Smooth muscle cell of the pulmonary artery (primary cell): ENCODE data around the gene PHPT1. TPM values are rescaled to one million over a fixed set of nuclear protein-coding genes. Genes with fewer than 3 reads are reported as not detected.

ENCODE experiments used
- total RNA-seq: library from RNA; depleted of rRNA; stranded (reverse); fragments of >200 nt; gene quantifications from 2 replicates; pipeline ENCODE4 v1.2.3, GENCODE V29; 2014

The PHPT1 gene
- total RNA-seq, result 138 and 150 TPM in 2 replicates

DNA sequence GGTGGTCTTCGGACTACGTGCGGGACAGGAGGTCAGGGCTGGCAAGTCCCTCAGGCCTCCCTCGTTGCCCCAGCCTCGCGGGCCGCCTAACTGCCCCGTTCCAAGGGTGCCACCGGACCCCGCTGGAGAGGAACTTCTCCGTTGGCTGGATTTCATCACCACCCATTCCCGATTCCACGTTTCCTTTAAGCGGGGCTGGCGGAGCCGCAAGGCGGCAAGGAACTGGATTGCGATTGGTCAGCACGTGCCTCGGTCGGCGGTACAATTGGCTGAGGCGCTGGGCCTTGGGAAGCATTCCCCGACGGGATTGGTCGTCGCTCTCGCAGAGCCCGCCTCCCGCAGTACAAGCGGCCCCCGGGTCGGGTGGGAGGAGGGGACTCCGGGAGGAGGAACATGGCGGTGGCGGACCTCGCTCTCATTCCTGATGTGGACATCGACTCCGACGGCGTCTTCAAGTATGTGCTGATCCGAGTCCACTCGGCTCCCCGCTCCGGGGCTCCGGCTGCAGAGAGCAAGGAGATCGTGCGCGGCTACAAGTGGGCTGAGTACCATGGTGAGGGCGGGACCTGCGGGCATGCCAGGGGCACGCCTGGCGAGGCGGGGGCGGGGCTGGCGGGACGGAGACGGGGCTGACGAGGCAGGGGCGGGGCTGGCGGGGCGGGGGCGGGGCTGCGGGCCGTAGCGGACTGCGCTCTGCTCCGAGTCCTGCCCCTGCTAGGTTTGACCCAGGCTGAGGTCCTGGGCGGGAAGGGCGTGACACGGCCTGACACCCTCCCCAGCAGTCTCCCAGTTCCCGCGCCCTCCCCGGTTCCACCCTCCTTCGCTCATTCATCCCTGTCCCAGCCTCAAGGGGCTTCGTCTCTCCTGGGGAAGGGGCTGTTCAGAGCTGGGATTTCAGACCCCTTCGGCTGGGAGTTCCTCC lies at the start of gene PHPT1:
Gene PHPT1, plus strand, starts transcription at position 372 of the 922 bp plus-strand sequence. Its CDS starts 22 bp downstream, at position 394.

DNA sequence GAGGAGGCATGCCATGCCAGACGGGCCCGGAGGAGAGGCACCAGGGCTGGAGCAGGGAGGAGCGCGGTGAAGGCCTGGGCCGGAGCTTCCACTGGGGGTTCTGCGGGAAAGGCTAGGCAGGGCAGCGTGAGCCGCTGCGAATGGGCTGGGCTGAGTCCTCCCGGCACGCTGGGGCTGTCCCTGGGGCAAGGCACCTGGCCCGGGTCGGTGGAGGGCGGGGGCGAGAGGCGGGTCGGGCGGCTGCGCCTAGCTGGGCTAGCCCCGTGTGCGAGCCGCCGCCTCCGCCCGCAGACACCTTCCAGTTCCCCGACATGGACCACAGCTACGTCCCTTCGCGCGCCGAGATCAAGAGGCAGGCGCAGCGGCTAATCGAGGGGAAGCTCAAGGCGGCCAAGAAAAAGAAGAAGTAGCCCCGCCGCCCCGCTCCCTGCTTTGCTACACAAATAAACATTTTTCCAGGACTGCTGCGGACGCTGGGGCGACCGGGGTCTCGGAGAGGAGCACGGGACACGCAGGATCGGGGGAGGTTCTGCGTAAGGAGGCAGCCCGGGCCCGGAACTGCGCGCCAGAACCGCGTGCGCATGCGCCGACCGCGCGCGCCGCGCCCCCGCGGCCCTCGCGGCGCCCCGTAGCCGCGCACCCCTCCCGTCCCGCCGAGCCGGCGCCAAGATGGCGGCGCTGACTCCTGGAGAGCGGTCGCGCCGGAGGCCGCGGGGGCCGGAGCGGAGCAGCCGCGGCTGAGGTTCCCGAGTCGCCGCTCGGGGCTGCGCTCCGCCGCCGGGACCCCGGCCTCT lies 41.7 kb upstream of the PHPT1 start, which contains the start of gene RABL6:
Gene RABL6, plus strand, starts transcription at position 668 of the 794 bp plus-strand sequence. CDS start 249 bp downstream, outside the sequence.

DNA sequence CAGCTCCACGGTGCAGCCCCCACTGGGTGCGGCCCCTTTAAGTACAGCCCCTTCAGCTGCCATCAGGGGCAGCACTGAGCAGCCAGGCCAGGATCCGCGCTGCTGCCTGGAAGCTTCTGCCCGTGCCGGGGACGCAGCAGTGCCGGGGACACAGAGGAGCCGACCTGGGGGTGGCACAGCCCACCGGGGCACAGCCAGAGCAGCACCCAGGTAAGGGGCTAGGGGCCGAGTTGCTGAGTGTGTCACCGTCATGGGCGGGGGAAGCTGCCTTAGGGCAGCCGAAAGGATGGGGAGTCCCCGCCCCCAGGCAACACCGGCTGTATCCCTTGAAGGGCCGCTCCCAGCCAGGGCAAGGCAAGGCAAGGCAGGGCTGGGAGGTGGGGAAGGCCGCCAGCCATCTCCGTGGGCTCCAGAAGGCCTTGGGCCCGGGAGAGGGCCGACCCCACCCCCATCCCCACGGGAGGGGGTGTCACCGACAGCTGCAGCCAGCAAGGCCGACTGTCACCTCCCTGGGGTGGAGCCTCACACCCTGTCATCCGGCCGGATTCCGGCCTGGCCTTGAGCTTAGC lies 6.7 kb upstream of the PHPT1 start, which contains the start of gene AJM1:
Gene AJM1, plus strand, starts transcription at position 99 of the 569 bp plus-strand sequence. CDS start 1,937 bp downstream, outside the sequence.

DNA sequence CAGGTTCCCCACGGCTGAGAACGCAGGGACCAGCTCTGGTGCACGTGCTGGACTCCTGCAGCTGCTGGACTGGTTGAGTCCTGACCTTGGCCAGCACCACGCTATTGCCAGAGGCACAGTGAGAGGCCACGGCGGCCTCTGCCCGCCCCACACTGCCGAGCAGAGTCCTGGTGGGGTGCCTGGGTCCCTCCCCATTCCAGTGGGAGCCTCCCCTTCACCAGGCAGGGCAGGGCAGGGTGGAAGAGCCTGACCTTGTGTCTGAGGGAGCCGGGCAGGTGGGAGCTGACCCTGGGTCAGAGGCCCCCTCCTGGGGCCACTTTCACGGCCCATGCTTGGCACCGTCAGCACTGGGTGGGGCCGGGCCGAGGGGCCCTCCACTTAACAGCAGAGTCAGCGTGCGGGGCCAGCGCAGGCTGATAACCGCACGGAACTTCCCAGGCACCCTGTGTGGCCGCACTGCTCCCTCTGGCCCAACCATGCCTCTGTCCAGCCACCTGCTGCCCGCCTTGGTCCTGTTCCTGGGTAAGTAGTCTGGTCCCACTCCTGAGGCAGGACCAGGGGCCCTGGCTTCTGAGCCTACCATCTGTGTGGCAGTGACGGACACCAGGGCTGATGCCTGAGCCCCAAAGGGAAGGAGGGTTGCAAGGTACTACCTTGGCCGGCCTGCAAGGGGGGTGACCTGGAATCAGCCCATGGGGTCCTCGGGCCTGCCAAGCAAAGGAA lies 2.9 kb downstream of the PHPT1 start, which contains the start of gene MAMDC4:
Gene MAMDC4, plus strand, starts transcription at position 406 of the 723 bp plus-strand sequence. Its CDS starts 71 bp downstream, at position 477.

DNA sequence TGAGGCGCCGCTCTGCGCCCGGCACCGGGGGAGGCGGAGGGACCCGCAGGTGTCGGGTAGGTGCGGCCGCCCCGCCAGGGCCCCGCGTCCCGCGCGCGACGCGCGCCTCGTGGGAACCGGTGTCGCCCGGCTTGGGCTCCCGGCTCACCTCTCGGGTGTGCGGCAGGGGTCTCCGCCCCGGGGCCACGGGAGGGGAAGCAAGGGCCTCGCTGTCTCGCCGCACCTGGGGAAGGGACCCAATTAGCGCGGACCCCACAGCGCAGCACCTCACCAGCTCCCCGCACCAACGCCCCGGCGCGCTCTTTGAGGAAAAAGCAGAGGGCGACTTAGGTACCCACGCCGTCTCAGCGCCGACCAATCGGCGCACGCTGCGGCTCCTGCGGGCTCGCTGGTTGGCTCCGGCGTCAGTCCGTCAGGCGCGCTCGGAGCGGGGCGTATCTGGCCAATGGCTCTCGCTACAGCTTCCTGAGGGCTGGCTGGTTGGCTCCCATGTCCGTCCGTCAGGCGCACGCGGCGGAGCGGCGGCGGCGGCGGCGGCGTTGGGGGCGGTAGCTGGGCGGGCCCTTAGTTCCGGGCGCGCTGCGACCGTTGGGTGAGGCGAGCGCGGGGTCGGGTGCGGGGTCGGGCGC lies 36.9 kb downstream of the PHPT1 start, which contains the start of gene TRAF2:
Gene TRAF2, plus strand, starts transcription at position 567 of the 629 bp plus-strand sequence. CDS start 12,225 bp downstream, outside the sequence.

Other genes with a start within 250 kb of the PHPT1 start
- 28.3 and 40.9 TPM in 2 replicates for gene EGFL7, start 186.5 kb upstream of the PHPT1 start, total RNA-seq
- 42.9 and 46.8 TPM in 2 replicates for gene AGPAT2, start 162.0 kb upstream of the PHPT1 start, total RNA-seq
- 2.9 and 3.8 TPM in 2 replicates for gene DIPK1B, start 136.8 kb upstream of the PHPT1 start, total RNA-seq
- gene LCN10, start 106.5 kb upstream of the PHPT1 start, total RNA-seq, result 0.33 TPM in 1 of 2 replicates, not detected in the other
- gene LCN6, start 100.9 kb upstream of the PHPT1 start, total RNA-seq, result not detected in 2 replicates
- gene LCN8, start 91.2 kb upstream of the PHPT1 start, total RNA-seq, result not detected in 2 replicates
- gene LCN15, start 84.9 kb upstream of the PHPT1 start, total RNA-seq, result not detected in 2 replicates
- gene TMEM141, start 58.1 kb upstream of the PHPT1 start, total RNA-seq, result 38.7 and 42.2 TPM in 2 replicates
- 0.52 and 0.89 TPM in 2 replicates for gene CCDC183, start 53.1 kb upstream of the PHPT1 start, total RNA-seq
- 49.9 and 65.1 TPM in 2 replicates for gene RABL6, start 41.5 kb upstream of the PHPT1 start, total RNA-seq
- 3.6 and 4.0 TPM in 2 replicates for gene AJM1, start 6.9 kb upstream of the PHPT1 start, total RNA-seq
- 4.6 and 6.5 TPM in 2 replicates for gene MAMDC4, start 2.9 kb downstream of the PHPT1 start, total RNA-seq
- gene EDF1, start 16.9 kb downstream of the PHPT1 start, total RNA-seq, result 170 and 198 TPM in 2 replicates
- 14.4 and 18.5 TPM in 2 replicates for gene TRAF2, start 37.1 kb downstream of the PHPT1 start, total RNA-seq
- 164 and 216 TPM in 2 replicates for gene FBXW5, start 95.3 kb downstream of the PHPT1 start, total RNA-seq
- gene C8G, start 95.8 kb downstream of the PHPT1 start, total RNA-seq, result 0.72 and 0.79 TPM in 2 replicates
- gene LCN12, start 102.9 kb downstream of the PHPT1 start, total RNA-seq, result 0.20 TPM in 1 of 2 replicates, not detected in the other
- gene PTGDS, start 128.1 kb downstream of the PHPT1 start, total RNA-seq, result 11.1 and 66.1 TPM in 2 replicates
- gene LCNL1, start 133.6 kb downstream of the PHPT1 start, total RNA-seq, result 0.50 and 1.1 TPM in 2 replicates
- gene PAXX, start 143.0 kb downstream of the PHPT1 start, total RNA-seq, result 8.0 and 11.2 TPM in 2 replicates
- 2.0 and 2.9 TPM in 2 replicates for gene CLIC3, start 147.2 kb downstream of the PHPT1 start, total RNA-seq
- gene ABCA2, start 178.8 kb downstream of the PHPT1 start, total RNA-seq, result 81.1 and 129 TPM in 2 replicates
- not detected in 2 replicates for gene FUT7, start 182.7 kb downstream of the PHPT1 start, total RNA-seq
- gene NPDC1, start 196.8 kb downstream of the PHPT1 start, total RNA-seq, result 21.6 and 66.1 TPM in 2 replicates
- not detected in 2 replicates for gene ENTPD2, start 204.7 kb downstream of the PHPT1 start, total RNA-seq
- gene SAPCD2, start 221.1 kb downstream of the PHPT1 start, total RNA-seq, result 2.7 and 3.7 TPM in 2 replicates
- 20.3 and 38.3 TPM in 2 replicates for gene UAP1L1, start 228.1 kb downstream of the PHPT1 start, total RNA-seq
- 153 and 203 TPM in 2 replicates for gene MAN1B1, start 237.6 kb downstream of the PHPT1 start, total RNA-seq